H1 (cell line): ENCODE results near the gene MTF1. TPM values are rescaled to one million over a fixed set of nuclear protein-coding genes. Genes with fewer than 3 reads are reported as not detected.
A peak's percentile ranks its signal among the peaks of the same experiment; 100 is the strongest.

Experiments
- CTCF ChIA-PET: fragments of 300-600 bp; sonication (Branson Sonifier 250); formaldehyde crosslinking; loops from one replicate; lab custom pipeline; 2021; ENCODE audit not compliant: partially characterized antibody; lab: Charles Lee
- POLR2A ChIA-PET: fragments of 300-600 bp; sonication (Branson Sonifier 250); formaldehyde crosslinking; loops from one replicate; lab custom pipeline; 2021; ENCODE audit warnings: inconsistent platforms; ENCODE audit not compliant: partially characterized antibody; lab: Charles Lee
- DNase-seq, 2 experiments: peaks; one replicate each; pipeline versions ENCODE4 v3.0.0 to v3.0.0-alpha.2; 2010 to 2022; ENCODE audit warnings: low spot score in 2 of 2, low read depth in 1 of 2, mixed read lengths in 1 of 2
- FAIRE-seq: peaks from 2 replicates; lab custom pipeline; 2011; peaks lifted over from hg19 to GRCh38; lab: Jason Lieb, UNC
- H2AFZ ChIP-seq: 2 replicates; pipeline ENCODE4 v1.8.1; 2012; ENCODE audit warnings: low read length, inconsistent platforms
- H2AK5ac ChIP-seq: 2 replicates; pipeline ENCODE4 v1.6.1; 2013; ENCODE audit warnings: low read depth, low read length
- H2BK120ac ChIP-seq: replicated peaks from 2 replicates; pipeline ENCODE3; 2013; ENCODE audit warnings: low read depth, low read length, inconsistent platforms
- H2BK12ac ChIP-seq: 2 replicates; pipeline ENCODE4 v1.6.1; 2013; ENCODE audit warnings: low read depth, low read length
- H2BK15ac ChIP-seq: 2 replicates; pipeline ENCODE4 v1.6.1; 2013; ENCODE audit warnings: low read length
- H2BK20ac ChIP-seq: 2 replicates; pipeline ENCODE4 v1.6.1; 2013; ENCODE audit warnings: low read length
- H2BK5ac ChIP-seq: 2 replicates; pipeline ENCODE4 v1.6.1; 2013; ENCODE audit warnings: low read depth, low read length
- H3K14ac ChIP-seq: 2 replicates; pipeline ENCODE4 v1.6.1; 2013; ENCODE audit warnings: inconsistent platforms; ENCODE audit not compliant: insufficient read length
- H3K18ac ChIP-seq: 2 replicates; pipeline ENCODE4 v1.6.1; 2013; ENCODE audit warnings: low read length; ENCODE audit errors: extremely low read depth
- H3K23ac ChIP-seq: 2 replicates; pipeline ENCODE4 v1.6.1; 2013; ENCODE audit warnings: inconsistent platforms; ENCODE audit not compliant: insufficient read length
- H3K23me2 ChIP-seq: 2 replicates; pipeline ENCODE4 v1.6.1; 2013; ENCODE audit warnings: low read depth, low read length
- H3K27ac ChIP-seq: 2 replicates; pipeline ENCODE4 v1.6.1; 2011; ENCODE audit warnings: low read depth, low read length, inconsistent platforms
- H3K27me3 ChIP-seq, 4 experiments: replicated peaks in 1 of 4; 1 replicate in 1 of 4; 2 replicates in 3 of 4; pipeline versions ENCODE4 v1.6.1 to v1.8.1; 2011 to 2013; ENCODE audit warnings: low read length in 3 of 4, mild to moderate bottlenecking in 3 of 4, inconsistent platforms in 2 of 4, mixed read lengths in 2 of 4, moderate library complexity in 1 of 4; ENCODE audit not compliant: control insufficient read depth in 3 of 4, insufficient read depth in 3 of 4; ENCODE audit errors: extremely low read depth in 1 of 4
- H3K36me3 ChIP-seq, 4 experiments: 2 replicates each; pipeline versions ENCODE4 v1.6.1 to v1.8.1; 2011 to 2013; ENCODE audit warnings: mild to moderate bottlenecking in 4 of 4, low read length in 3 of 4, moderate library complexity in 2 of 4, control low read depth in 1 of 4, inconsistent platforms in 1 of 4; ENCODE audit not compliant: insufficient read depth in 4 of 4, control insufficient read depth in 2 of 4
- H3K4ac ChIP-seq: replicated peaks from 2 replicates; pipeline ENCODE3; 2013; ENCODE audit warnings: low read length, low read depth, mixed read lengths, inconsistent platforms; ENCODE audit not compliant: insufficient read length
- H3K4me1 ChIP-seq, 4 experiments: replicated peaks in 1 of 4; 1 replicate in 1 of 4; 2 replicates in 3 of 4; pipeline versions ENCODE4 v1.6.1 to v1.8.1; 2011 to 2013; ENCODE audit warnings: low read length in 3 of 4, inconsistent platforms in 2 of 4, mixed read lengths in 1 of 4; ENCODE audit not compliant: insufficient read depth in 4 of 4, control insufficient read depth in 3 of 4
- H3K4me2 ChIP-seq, 2 experiments: 2 replicates each; pipeline versions ENCODE4 v1.6.1 to v1.8.1; 2011 to 2013; ENCODE audit warnings: low read depth in 2 of 2, low read length in 2 of 2, control low read depth in 1 of 2, inconsistent platforms in 1 of 2, mild to moderate bottlenecking in 1 of 2; ENCODE audit not compliant: insufficient read depth in 1 of 2
- H3K4me3 ChIP-seq, 4 experiments: fragments of 200-600, 300-600 bp in 1 of 4; sonication (generic), shearing (Covaris generic), sonication (Bioruptor Twin) in 1 of 4; 2 replicates each; pipeline versions ENCODE4 v1.5.1 to v1.8.1; 2011 to 2016; ENCODE audit warnings: low read length in 4 of 4, low read depth in 3 of 4, control low read depth in 2 of 4, inconsistent platforms in 2 of 4, mild to moderate bottlenecking in 2 of 4, mixed read lengths in 1 of 4, moderate library complexity in 1 of 4; ENCODE audit not compliant: insufficient read depth in 2 of 4; ENCODE audit errors: extremely low read depth in 1 of 4
- H3K56ac ChIP-seq: replicated peaks from 2 replicates; pipeline ENCODE3; 2013; ENCODE audit warnings: low read depth, mild to moderate bottlenecking, mixed read lengths, low read length, inconsistent platforms; ENCODE audit not compliant: insufficient read length
- H3K79me1 ChIP-seq: 2 replicates; pipeline ENCODE4 v1.6.1; 2013; ENCODE audit warnings: low read depth, low read length, control low read depth
- H3K79me2 ChIP-seq, 2 experiments: 2 replicates each; pipeline versions ENCODE4 v1.6.1 to v1.8.1; 2012 to 2013; ENCODE audit warnings: low read length in 2 of 2, mild to moderate bottlenecking in 2 of 2, inconsistent platforms in 1 of 2; ENCODE audit not compliant: insufficient read depth in 2 of 2, control insufficient read depth in 1 of 2
- H3K9ac ChIP-seq, 4 experiments: replicated peaks in 1 of 4; 1 replicate in 1 of 4; 2 replicates in 3 of 4; pipeline versions ENCODE4 v1.6.1 to v1.8.1; 2011 to 2013; ENCODE audit warnings: low read depth in 3 of 4, low read length in 3 of 4, control low read depth in 2 of 4, mild to moderate bottlenecking in 2 of 4, moderate library complexity in 2 of 4, inconsistent platforms in 1 of 4; ENCODE audit errors: extremely low read depth in 1 of 4
- H3K9me3 ChIP-seq, 2 experiments: 2 replicates each; pipeline versions ENCODE4 v1.6.1 to v1.8.1; 2012 to 2013; ENCODE audit warnings: mild to moderate bottlenecking in 2 of 2, moderate library complexity in 2 of 2, control low read depth in 1 of 2, inconsistent platforms in 1 of 2, low read depth in 1 of 2, low read length in 1 of 2, mixed read lengths in 1 of 2; ENCODE audit not compliant: insufficient read depth in 2 of 2
- H4K20me1 ChIP-seq, 2 experiments: replicated peaks in 1 of 2; 2 replicates each; pipeline versions ENCODE3 to v1.8.1; 2011 to 2013; ENCODE audit warnings: inconsistent platforms in 2 of 2, low read length in 2 of 2, mild to moderate bottlenecking in 1 of 2; ENCODE audit not compliant: insufficient read depth in 2 of 2, control insufficient read depth in 1 of 2
- H4K5ac ChIP-seq: 2 replicates; pipeline ENCODE4 v1.6.1; 2013; ENCODE audit warnings: low read length, low read depth, mixed read lengths, inconsistent platforms; ENCODE audit not compliant: insufficient read length
- H4K8ac ChIP-seq: 2 replicates; pipeline ENCODE4 v1.8.0; 2013; ENCODE audit warnings: mild to moderate bottlenecking, moderate library complexity, low read length, inconsistent platforms; ENCODE audit not compliant: insufficient read depth; ENCODE audit errors: extremely low read depth
- H4K91ac ChIP-seq: replicated peaks from 2 replicates; pipeline ENCODE3; 2013; ENCODE audit warnings: low read length, mixed read lengths, inconsistent platforms; ENCODE audit not compliant: insufficient read length
- FOSL1 ChIP-seq: IDR thresholded peaks from 2 replicates; pipeline ENCODE4 v1.6.1; 2011; ENCODE audit warnings: mild to moderate bottlenecking, low read depth, low read length, moderate library complexity; ENCODE audit not compliant: insufficient read depth
- RBBP5 ChIP-seq: IDR thresholded peaks from 2 replicates; pipeline ENCODE4 v1.7.1; 2012; ENCODE audit warnings: low read depth, mild to moderate bottlenecking, inconsistent platforms, low read length, moderate library complexity, borderline replicate concordance
- SUZ12 ChIP-seq: fragments of 200-600 bp; sonication (generic); IDR thresholded peaks from 2 replicates; pipeline ENCODE4 v1.6.1; 2012; ENCODE audit warnings: mild to moderate bottlenecking, inconsistent platforms, low read length, moderate library complexity, mixed read lengths
- WGBS, 2 experiments: shearing (Covaris generic) in 1 of 2; methylation state at CpG; one replicate each; pipeline versions ENCODE4 v1.1.6 to v1.1.7; 2013 to 2015; ENCODE audit warnings: low lambda C conversion rate in 2 of 2, mixed read lengths in 2 of 2, inconsistent platforms in 1 of 2, low coverage in 1 of 2, missing lambda C conversion rate in 1 of 2; ENCODE audit not compliant: insufficient replicate concordance in 2 of 2, insufficient coverage in 1 of 2, insufficient read length in 1 of 2; ENCODE audit errors: extremely low coverage in 1 of 2, missing lambda C conversion rate in 1 of 2; 5-methylcytosine and 5-hydroxymethylcytosine counted together
- polyA plus RNA-seq, 7 experiments: library from polyadenylated mRNA; depleted of rRNA in 3 of 7; stranded (reverse) in 5 of 7; unstranded in 2 of 7; fragments of >200 nt in 5 of 7; fragments of 200-250 nt in 2 of 7; gene quantifications; 1 replicate in 5 of 7; 2 replicates in 1 of 7; 4 replicates in 1 of 7; pipeline versions ENCODE4 v1.2.1 to v1.2.3, GENCODE V29; 2011 to 2013; ENCODE audit warnings: missing spikeins in 2 of 7, mixed read lengths in 2 of 7
- total RNA-seq: library from RNA; stranded (reverse); fragmentation: NEBNext Ultra II Directional; extraction: Animal tissue kit (Norgen Biotek cat#: 25700); gene quantifications from 2 replicates; pipeline ENCODE4 v1.2.1, GENCODE V29; 2021

MTF1 gene
- total and polyA plus RNA-seq, 2 of the 8 experiments (the other 6 are each of a cell fraction or from before 2014, with no cell fraction given): 4.0 to 15.5 TPM

GRCh38 chr1:37792943-37793686 is 66.3 kb downstream of the MTF1 start:
- no peak overlapping the region for H2AK5ac ChIP-seq
- H3K4me1 ChIP-seq: peaks cover 0 to 7% (median 5%) of the 10 kb centered on the region in 4 experiments; a peak in 6 of 7 replicates
- no peaks in the 10 kb centered on the region for H3K9me3 ChIP-seq
- no peaks in the 10 kb centered on the region for H3K79me2 ChIP-seq
- no peaks in the 10 kb centered on the region for H3K79me1 ChIP-seq
- H3K18ac ChIP-seq: no peak overlapping the region
- no peak overlapping the region for H2BK15ac ChIP-seq
- no peak overlapping the region for H2BK120ac ChIP-seq
- peaks cover 0 to 7% of the 10 kb centered on the region in 2 experiments for H4K20me1 ChIP-seq
- H4K91ac ChIP-seq: no peak overlapping the region
- no peak for TF ChIP-seq RBBP5
- no peak for TF ChIP-seq FOSL1
- peak; percentile 28; the same call in 1 of the 2 replicates for TF ChIP-seq SUZ12
- TF ChIP-seq, all 59 proteins: peak for 1
- H3K36me3 ChIP-seq: no peaks in the 10 kb centered on the region
- no peak overlapping the region for H3K9ac ChIP-seq
- H4K5ac ChIP-seq: no peak overlapping the region
- peak overlapping the region; percentile 27 to 79 (median 50); a peak in 6 of 8 replicates for H3K4me3 ChIP-seq
- peaks cover 8% of the 10 kb centered on the region for H3K23me2 ChIP-seq
- FAIRE-seq (no peak), DNase-seq (peak in 1 of 2 experiments; percentile 51)
- ChIA-PET CTCF (interaction anchor here (0.7 kb wide), 1 partner anchor 27 kb away, joined by 3 read pairs; no protein-coding TSS in a partner anchor), POLR2A (interaction anchor here (0.9 to 1.5 kb wide), 2 partner anchors 15 to 26 kb away, joined by 3 read pairs; partner anchors contain the start of gene YRDC)
- 51% methylated on average over 30 of the region's 36 CpGs; no CpG with 5 or more reads in 1 of the 2 experiments for WGBS, 2 experiments
- no peak overlapping the region for H2BK12ac ChIP-seq
- H3K27me3 ChIP-seq: peaks cover 10 to 38% (median 31%) of the 10 kb centered on the region in 4 experiments
- H4K8ac ChIP-seq: no peak overlapping the region
- H3K23ac ChIP-seq: no peak overlapping the region
- H3K4me2 ChIP-seq: peak overlapping the region; percentile 79 to 99
- H2AFZ ChIP-seq: no peak overlapping the region
- H2BK20ac ChIP-seq: no peak overlapping the region
- no peak overlapping the region for H3K27ac ChIP-seq
- H3K14ac ChIP-seq: no peak overlapping the region
- no peak overlapping the region for H2BK5ac ChIP-seq
- no peak overlapping the region for H3K56ac ChIP-seq
- no peak overlapping the region for H3K4ac ChIP-seq
